SK-N-SH treated with all-trans-retinoic acid at 6 μM for 48 hours (cell line): Measurements from ENCODE around the gene EGFL7.

Source experiments
- ATAC-seq: fragments of 200-7000 bp; cut with Tn5 transposase; 3 replicates; pipeline ENCODE4 v1.9.1; 2020; ENCODE audit warnings: mild to moderate bottlenecking, moderate library complexity
- ARNTL ChIP-seq: fragments of 450-650 bp; formaldehyde crosslinking; IDR thresholded peaks from 2 replicates; pipeline ENCODE4 v1.5.0; 2020; ENCODE audit warnings: low read depth, mild to moderate bottlenecking, moderate library complexity, borderline replicate concordance
- BACH2 ChIP-seq: fragments of 250-450 bp; sonication (Bioruptor Pico); IDR thresholded peaks from 2 replicates; pipeline ENCODE4 v1.9.0; 2021; ENCODE audit warnings: mild to moderate bottlenecking, borderline replicate concordance
- CSDC2 ChIP-seq: fragments of 250-450 bp; sonication (Bioruptor Pico); IDR thresholded peaks from 2 replicates; pipeline ENCODE4 v1.5.0; 2020; ENCODE audit warnings: mild to moderate bottlenecking, moderate library complexity
- ESRRG ChIP-seq: fragments of 250-450 bp; sonication (Bioruptor Pico); IDR thresholded peaks from 2 replicates; pipeline ENCODE4 v1.6.1; 2021; ENCODE audit warnings: mild to moderate bottlenecking
- GLIS3 ChIP-seq: fragments of 250-450 bp; sonication (Bioruptor Pico); IDR thresholded peaks from 2 replicates; pipeline ENCODE4 v1.5.0; 2020; ENCODE audit warnings: mild to moderate bottlenecking, moderate library complexity
- ISL1 ChIP-seq: fragments of 250-450 bp; sonication (Bioruptor Pico); IDR thresholded peaks from 2 replicates; pipeline ENCODE4 v2.1.2; 2022; ENCODE audit warnings: mild to moderate bottlenecking, moderate library complexity
- OSR1 ChIP-seq: fragments of 250-450 bp; sonication (Bioruptor Pico); IDR thresholded peaks from 2 replicates; pipeline ENCODE4 v1.8.0; 2022; ENCODE audit warnings: moderate library complexity, mild to moderate bottlenecking, inconsistent platforms
- PPARA ChIP-seq: fragments of 250-450 bp; sonication (Bioruptor Pico); IDR thresholded peaks from 2 replicates; pipeline ENCODE4 v1.5.0; 2020; ENCODE audit warnings: mild to moderate bottlenecking, borderline replicate concordance
- RARB ChIP-seq: fragments of 250-450 bp; sonication (Bioruptor Pico); IDR thresholded peaks from 2 replicates; pipeline ENCODE4 v1.8.0; 2021; ENCODE audit warnings: mild to moderate bottlenecking, moderate library complexity
- SNAI2 ChIP-seq: fragments of 250-450 bp; sonication (Bioruptor Pico); IDR thresholded peaks from 2 replicates; pipeline ENCODE4 v1.5.0; 2020; ENCODE audit warnings: mild to moderate bottlenecking, moderate library complexity
- TCF4 ChIP-seq: fragments of 250-450 bp; sonication (Bioruptor Pico); IDR thresholded peaks from 2 replicates; pipeline ENCODE4 v1.8.0; 2021; ENCODE audit warnings: mild to moderate bottlenecking, moderate library complexity, borderline replicate concordance
- TOX ChIP-seq: fragments of 250-450 bp; sonication (Bioruptor Pico); IDR thresholded peaks from 2 replicates; pipeline ENCODE4 v1.8.0; 2021; ENCODE audit warnings: mild to moderate bottlenecking, moderate library complexity, borderline replicate concordance
- ZC3H10 ChIP-seq: fragments of 250-450 bp; sonication (Bioruptor Pico); IDR thresholded peaks from 2 replicates; pipeline ENCODE4 v1.5.1; 2021; ENCODE audit warnings: mild to moderate bottlenecking, moderate library complexity
- ZFP3 ChIP-seq: fragments of 250-450 bp; sonication (Bioruptor Pico); IDR thresholded peaks from 2 replicates; pipeline ENCODE4 v1.5.0; 2020; ENCODE audit warnings: mild to moderate bottlenecking, moderate library complexity
- ZFP30 ChIP-seq: fragments of 450-650 bp; formaldehyde crosslinking; IDR thresholded peaks from 2 replicates; pipeline ENCODE4 v1.5.0; 2022; ENCODE audit warnings: mild to moderate bottlenecking, moderate library complexity
- ZNF565 ChIP-seq: fragments of 450-650 bp; formaldehyde crosslinking; conservative IDR thresholded peaks from 2 replicates; pipeline ENCODE4 v1.5.0; 2020; ENCODE audit warnings: low read depth, mild to moderate bottlenecking, moderate library complexity
- ZNF70 ChIP-seq: fragments of 450-650 bp; formaldehyde crosslinking; IDR thresholded peaks from 2 replicates; pipeline ENCODE4 v1.5.0; 2020; ENCODE audit warnings: mild to moderate bottlenecking, moderate library complexity
- TF ChIP-seq, protein P1 (sequence below): fragments of 250-450 bp; sonication (Bioruptor Pico); IDR thresholded peaks from 2 replicates; pipeline ENCODE4 v1.5.0; 2020; ENCODE audit warnings: mild to moderate bottlenecking, moderate library complexity
- TF ChIP-seq, protein P2 (sequence below): fragments of 250-450 bp; sonication (Bioruptor Pico); IDR thresholded peaks from 2 replicates; pipeline ENCODE4 v1.5.1; 2020; ENCODE audit warnings: low read depth, mild to moderate bottlenecking, moderate library complexity
- TF ChIP-seq, protein P3 (sequence below): fragments of 250-450 bp; sonication (Bioruptor Pico); IDR thresholded peaks from 2 replicates; pipeline ENCODE4 v1.8.0; 2021; ENCODE audit warnings: low read depth, mild to moderate bottlenecking, moderate library complexity, borderline replicate concordance
- TF ChIP-seq, protein P4 (sequence below): fragments of 250-450 bp; sonication (Bioruptor Pico); IDR thresholded peaks from 2 replicates; pipeline ENCODE4 v1.8.0; 2020; ENCODE audit warnings: mild to moderate bottlenecking, moderate library complexity, borderline replicate concordance

EGFL7 gene

DNA sequence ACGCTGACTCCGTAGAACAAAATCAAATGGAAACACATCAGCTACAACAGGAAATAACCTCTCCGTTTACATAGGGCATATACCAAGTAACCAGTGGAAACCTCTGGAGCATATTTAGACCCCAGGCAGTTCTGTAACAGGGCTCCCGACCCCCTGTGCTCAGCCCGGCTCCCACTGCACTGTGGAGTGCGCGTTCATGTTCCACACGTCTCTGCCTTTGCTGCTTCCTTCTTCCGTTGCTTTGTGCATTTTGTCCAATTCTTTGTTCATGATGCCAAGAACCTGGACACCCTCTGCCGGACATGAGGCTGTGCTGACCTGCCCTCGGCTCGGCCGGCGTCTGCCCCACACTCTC lies 30.4 kb downstream of the EGFL7 start (continued):
- TF ChIP-seq ISL1 (CRISPR knock-in tag), result no peak
- no peak for TF ChIP-seq ZNF565 (CRISPR knock-in tag)
- TF ChIP-seq TCF4, result no peak
- no peak for TF ChIP-seq ZFP30 (CRISPR knock-in tag)
- TF ChIP-seq PPARA (CRISPR knock-in tag), result no peak
- TF ChIP-seq, all 23 proteins: peak for 0

DNA sequence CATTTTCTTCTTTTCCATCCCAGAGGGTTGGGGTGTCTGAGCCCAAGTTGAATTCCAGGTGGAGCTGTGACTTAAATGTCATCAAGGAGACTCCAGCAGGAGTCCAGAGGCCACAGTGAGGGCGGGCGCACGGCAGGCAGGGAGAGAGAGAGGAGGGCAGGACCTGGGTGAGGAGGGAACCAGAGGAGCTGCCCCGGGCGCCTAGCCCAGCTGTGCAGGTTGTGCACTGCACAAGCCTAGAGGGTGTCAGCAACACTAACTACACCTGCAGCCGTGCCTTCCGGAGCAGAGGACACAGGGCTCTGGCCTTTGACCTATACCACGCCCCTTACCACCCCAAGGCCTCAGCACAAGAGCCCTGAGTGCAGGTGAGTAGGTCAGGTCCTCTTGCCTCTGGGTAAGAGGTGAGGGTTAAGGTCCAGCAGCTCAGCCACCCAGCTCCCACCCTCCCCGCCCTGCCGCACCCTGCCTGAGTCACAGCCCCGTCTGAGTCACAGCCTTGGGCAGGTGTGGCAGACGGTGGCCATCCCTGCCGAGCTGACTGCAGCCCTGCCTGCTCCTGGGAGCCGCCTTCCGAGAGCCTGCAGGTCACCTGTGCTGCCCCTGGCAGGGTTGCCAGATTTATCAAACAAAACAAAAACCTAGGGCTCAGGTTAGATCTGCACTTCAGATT lies 30.9 kb downstream of the EGFL7 start:
- TF ChIP-seq ZFP3 (CRISPR knock-in tag), result no peak
- TF ChIP-seq, protein P1, sequence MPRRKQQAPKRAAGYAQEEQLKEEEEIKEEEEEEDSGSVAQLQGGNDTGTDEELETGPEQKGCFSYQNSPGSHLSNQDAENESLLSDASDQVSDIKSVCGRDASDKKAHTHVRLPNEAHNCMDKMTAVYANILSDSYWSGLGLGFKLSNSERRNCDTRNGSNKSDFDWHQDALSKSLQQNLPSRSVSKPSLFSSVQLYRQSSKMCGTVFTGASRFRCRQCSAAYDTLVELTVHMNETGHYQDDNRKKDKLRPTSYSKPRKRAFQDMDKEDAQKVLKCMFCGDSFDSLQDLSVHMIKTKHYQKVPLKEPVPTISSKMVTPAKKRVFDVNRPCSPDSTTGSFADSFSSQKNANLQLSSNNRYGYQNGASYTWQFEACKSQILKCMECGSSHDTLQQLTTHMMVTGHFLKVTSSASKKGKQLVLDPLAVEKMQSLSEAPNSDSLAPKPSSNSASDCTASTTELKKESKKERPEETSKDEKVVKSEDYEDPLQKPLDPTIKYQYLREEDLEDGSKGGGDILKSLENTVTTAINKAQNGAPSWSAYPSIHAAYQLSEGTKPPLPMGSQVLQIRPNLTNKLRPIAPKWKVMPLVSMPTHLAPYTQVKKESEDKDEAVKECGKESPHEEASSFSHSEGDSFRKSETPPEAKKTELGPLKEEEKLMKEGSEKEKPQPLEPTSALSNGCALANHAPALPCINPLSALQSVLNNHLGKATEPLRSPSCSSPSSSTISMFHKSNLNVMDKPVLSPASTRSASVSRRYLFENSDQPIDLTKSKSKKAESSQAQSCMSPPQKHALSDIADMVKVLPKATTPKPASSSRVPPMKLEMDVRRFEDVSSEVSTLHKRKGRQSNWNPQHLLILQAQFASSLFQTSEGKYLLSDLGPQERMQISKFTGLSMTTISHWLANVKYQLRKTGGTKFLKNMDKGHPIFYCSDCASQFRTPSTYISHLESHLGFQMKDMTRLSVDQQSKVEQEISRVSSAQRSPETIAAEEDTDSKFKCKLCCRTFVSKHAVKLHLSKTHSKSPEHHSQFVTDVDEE, result no peak
- TF ChIP-seq ZNF70 (CRISPR knock-in tag), result no peak
- no peak for TF ChIP-seq ARNTL (CRISPR knock-in tag)
- ATAC-seq, result peak; percentile 15; the same call in 1 of the 3 replicates

DNA sequence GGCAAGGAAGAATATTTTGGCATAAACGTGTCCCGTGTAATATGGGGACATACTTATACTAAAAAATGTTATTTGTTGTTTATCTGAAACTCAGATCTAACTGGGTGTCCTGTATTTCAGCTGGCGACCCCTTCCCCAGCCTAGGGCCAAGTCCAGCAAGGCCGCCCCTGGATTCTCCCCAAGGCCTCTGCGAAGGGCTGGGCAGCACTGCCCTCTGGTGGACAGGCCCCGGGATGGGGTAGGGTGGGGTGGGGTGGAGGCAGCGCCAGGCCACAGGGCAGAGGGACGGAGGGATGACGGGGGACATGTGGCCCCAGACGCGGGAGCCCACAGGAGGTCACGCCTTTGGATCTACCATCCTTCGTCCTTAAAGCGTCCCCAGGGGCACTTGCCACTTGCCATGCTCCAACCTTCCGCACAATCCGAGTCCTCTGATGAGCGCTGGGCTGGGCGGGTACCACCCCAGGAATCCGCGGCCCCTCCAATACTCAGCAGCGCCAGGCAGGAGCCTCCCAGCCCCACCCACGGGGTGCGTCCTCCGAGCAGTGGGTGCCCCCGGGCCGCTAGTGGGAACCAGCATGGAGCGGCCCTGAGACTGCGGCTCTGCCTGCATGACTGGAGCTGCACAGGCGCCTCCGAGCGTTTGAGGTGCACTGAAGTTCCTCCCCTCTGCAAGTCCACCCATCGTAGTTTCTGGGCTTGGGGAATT lies 31.6 kb downstream of the EGFL7 start:
- ATAC-seq, result peak; percentile 85

DNA sequence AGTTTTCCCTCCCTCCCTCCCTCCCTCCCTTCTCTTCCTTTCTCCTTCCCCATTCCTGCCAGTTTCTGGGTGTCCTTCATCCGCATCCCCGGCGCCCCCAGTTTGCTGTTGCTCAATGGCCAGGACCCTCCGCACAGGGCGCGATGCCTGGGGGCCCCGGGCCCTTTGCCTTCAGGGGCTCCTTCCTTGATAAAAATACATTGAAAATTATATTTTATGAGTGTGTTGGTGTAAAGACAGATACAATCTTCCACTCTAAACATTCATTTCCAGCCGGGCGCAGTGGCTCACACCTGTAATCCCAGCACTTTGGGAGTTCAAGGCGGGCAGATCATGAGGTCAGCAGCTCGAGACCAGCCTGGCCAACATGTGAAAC lies 32.1 kb downstream of the EGFL7 start:
- no peak for TF ChIP-seq RARB
- no peak for TF ChIP-seq BACH2 (CRISPR knock-in tag)
- no peak for TF ChIP-seq ZFP3 (CRISPR knock-in tag)
- TF ChIP-seq, protein P2, sequence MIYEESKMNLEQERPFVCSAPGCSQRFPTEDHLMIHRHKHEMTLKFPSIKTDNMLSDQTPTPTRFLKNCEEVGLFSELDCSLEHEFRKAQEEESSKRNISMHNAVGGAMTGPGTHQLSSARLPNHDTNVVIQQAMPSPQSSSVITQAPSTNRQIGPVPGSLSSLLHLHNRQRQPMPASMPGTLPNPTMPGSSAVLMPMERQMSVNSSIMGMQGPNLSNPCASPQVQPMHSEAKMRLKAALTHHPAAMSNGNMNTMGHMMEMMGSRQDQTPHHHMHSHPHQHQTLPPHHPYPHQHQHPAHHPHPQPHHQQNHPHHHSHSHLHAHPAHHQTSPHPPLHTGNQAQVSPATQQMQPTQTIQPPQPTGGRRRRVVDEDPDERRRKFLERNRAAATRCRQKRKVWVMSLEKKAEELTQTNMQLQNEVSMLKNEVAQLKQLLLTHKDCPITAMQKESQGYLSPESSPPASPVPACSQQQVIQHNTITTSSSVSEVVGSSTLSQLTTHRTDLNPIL (CRISPR knock-in tag), result no peak
- TF ChIP-seq, protein P3, sequence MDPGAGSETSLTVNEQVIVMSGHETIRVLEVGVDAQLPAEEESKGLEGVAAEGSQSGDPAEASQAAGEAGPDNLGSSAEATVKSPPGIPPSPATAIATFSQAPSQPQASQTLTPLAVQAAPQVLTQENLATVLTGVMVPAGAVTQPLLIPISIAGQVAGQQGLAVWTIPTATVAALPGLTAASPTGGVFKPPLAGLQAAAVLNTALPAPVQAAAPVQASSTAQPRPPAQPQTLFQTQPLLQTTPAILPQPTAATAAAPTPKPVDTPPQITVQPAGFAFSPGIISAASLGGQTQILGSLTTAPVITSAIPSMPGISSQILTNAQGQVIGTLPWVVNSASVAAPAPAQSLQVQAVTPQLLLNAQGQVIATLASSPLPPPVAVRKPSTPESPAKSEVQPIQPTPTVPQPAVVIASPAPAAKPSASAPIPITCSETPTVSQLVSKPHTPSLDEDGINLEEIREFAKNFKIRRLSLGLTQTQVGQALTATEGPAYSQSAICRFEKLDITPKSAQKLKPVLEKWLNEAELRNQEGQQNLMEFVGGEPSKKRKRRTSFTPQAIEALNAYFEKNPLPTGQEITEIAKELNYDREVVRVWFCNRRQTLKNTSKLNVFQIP (CRISPR knock-in tag), result no peak
- TF ChIP-seq, protein P1, result no peak
- TF ChIP-seq PPARA (CRISPR knock-in tag), result no peak
- TF ChIP-seq, protein P4, sequence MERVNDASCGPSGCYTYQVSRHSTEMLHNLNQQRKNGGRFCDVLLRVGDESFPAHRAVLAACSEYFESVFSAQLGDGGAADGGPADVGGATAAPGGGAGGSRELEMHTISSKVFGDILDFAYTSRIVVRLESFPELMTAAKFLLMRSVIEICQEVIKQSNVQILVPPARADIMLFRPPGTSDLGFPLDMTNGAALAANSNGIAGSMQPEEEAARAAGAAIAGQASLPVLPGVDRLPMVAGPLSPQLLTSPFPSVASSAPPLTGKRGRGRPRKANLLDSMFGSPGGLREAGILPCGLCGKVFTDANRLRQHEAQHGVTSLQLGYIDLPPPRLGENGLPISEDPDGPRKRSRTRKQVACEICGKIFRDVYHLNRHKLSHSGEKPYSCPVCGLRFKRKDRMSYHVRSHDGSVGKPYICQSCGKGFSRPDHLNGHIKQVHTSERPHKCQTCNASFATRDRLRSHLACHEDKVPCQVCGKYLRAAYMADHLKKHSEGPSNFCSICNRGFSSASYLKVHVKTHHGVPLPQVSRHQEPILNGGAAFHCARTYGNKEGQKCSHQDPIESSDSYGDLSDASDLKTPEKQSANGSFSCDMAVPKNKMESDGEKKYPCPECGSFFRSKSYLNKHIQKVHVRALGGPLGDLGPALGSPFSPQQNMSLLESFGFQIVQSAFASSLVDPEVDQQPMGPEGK, result no peak
- no peak for TF ChIP-seq TOX (CRISPR knock-in tag)
- no peak for TF ChIP-seq TCF4
- no peak for TF ChIP-seq ESRRG
- no peak for TF ChIP-seq ZNF565 (CRISPR knock-in tag)
- TF ChIP-seq ZFP30 (CRISPR knock-in tag), result no peak
- TF ChIP-seq ISL1 (CRISPR knock-in tag), result no peak
- no peak for TF ChIP-seq SNAI2
- no peak for TF ChIP-seq CSDC2 (CRISPR knock-in tag)
- TF ChIP-seq ZC3H10 (CRISPR knock-in tag), result no peak
- TF ChIP-seq GLIS3 (CRISPR knock-in tag), result no peak
- TF ChIP-seq ARNTL (CRISPR knock-in tag), result no peak
- no peak for TF ChIP-seq OSR1 (CRISPR knock-in tag)
- TF ChIP-seq, all 23 proteins: peak for 0
- ATAC-seq, result no peak

More for the DNA sequence above, 31.6 kb downstream of the EGFL7 start:
- no peak for TF ChIP-seq SNAI2
